BJ (cell line): Measurements from ENCODE around the gene SLC6A12. TPM values are rescaled to one million over a fixed set of nuclear protein-coding genes. Genes with fewer than 3 reads are reported as not detected.

Source experiments
- CTCF ChIA-PET: fragments of 350-600 bp; formaldehyde crosslinking; extraction: SDS; loops from one replicate; lab custom pipeline; 2021; ENCODE audit warnings: antibody characterized with exemption, inconsistent platforms; lab: Yijun Ruan, JAX
- POLR2A ChIA-PET: fragments of 300-600 bp; sonication (Branson Sonifier 250); formaldehyde crosslinking; extraction: SDS; loops from one replicate; lab custom pipeline; 2021; ENCODE audit warnings: antibody characterized with exemption; lab: Charles Lee
- DNase-seq: peaks from one replicate; pipeline ENCODE4 v3.0.0-alpha.2; 2011; ENCODE audit warnings: low read depth
- H3K27me3 ChIP-seq: 2 replicates; pipeline ENCODE4 v1.6.0; 2011; ENCODE audit warnings: low read length; ENCODE audit not compliant: control insufficient read depth, insufficient read depth
- H3K36me3 ChIP-seq: 2 replicates; pipeline ENCODE4 v1.5.1; 2011; ENCODE audit warnings: low read length; ENCODE audit not compliant: control insufficient read depth, insufficient read depth
- H3K4me3 ChIP-seq: 2 replicates; pipeline ENCODE4 v1.5.1; 2011; ENCODE audit warnings: low read depth, mild to moderate bottlenecking, control low read depth, low read length
- polyA plus RNA-seq: library from polyadenylated mRNA; depleted of rRNA; stranded (reverse); fragments of >200 nt; gene quantifications from 2 replicates; pipeline ENCODE4 v1.2.3, GENCODE V29; 2011
- TF ChIP-seq, protein P1 (sequence below): IDR thresholded peaks from 2 replicates; pipeline ENCODE4 v1.5.1; 2011; ENCODE audit warnings: low read depth, mild to moderate bottlenecking, control low read depth, inconsistent platforms, low read length, moderate library complexity; ENCODE audit not compliant: insufficient read depth

The SLC6A12 gene
- polyA plus RNA-seq, 1 experiment, result not detected

DNA sequence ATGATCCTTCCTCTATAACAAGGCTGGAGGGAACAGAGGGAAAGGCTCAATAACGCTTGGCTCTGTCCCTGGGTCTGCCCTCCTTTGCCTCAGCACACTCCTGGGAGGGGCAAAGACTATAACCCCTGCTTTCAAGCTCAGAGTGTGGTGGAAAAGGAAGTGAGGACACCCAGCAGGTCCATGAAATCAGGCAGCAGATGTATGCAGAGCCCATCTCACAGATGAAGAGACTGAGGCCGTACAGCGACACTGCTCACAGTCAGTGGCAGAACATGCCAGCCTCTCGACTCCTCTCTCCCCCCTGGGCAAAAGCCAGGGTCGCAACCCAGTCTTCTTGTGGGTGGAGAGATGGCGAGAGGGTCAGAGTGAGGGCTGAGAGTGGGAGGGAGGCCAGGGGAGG is 39.8 kb downstream of the SLC6A12 start:
- TF ChIP-seq, protein P1, sequence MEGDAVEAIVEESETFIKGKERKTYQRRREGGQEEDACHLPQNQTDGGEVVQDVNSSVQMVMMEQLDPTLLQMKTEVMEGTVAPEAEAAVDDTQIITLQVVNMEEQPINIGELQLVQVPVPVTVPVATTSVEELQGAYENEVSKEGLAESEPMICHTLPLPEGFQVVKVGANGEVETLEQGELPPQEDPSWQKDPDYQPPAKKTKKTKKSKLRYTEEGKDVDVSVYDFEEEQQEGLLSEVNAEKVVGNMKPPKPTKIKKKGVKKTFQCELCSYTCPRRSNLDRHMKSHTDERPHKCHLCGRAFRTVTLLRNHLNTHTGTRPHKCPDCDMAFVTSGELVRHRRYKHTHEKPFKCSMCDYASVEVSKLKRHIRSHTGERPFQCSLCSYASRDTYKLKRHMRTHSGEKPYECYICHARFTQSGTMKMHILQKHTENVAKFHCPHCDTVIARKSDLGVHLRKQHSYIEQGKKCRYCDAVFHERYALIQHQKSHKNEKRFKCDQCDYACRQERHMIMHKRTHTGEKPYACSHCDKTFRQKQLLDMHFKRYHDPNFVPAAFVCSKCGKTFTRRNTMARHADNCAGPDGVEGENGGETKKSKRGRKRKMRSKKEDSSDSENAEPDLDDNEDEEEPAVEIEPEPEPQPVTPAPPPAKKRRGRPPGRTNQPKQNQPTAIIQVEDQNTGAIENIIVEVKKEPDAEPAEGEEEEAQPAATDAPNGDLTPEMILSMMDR, result no peak
- DNase-seq, result no peak
- POLR2A ChIA-PET, result no interaction called here

DNA sequence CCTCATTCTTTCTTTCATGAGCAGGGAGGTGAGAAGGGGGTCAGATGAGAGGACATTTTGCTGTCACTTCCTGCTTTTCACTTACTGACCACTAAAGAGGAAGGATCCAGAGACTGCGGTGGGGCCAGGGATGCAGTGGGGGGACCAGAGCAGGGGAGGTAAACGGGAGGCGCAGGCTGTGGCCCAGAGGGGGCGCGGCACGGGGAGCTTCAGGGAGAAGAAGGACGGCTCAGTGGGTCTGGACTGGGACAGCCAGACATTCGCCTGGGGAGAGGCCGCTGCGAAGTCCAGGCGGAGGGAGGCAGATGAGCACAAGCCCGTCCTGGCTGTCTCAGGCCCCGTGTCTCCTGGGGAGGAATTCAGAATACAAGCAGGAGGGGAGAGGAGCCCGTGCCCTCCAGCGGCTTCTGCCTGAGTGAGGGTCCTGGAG is 41.2 kb downstream of the SLC6A12 start:
- CTCF ChIA-PET, result interaction anchor here (0.9 to 1.5 kb wide), 2 partner anchors 17 to 20 kb away, joined by 3 to 5 read pairs; no protein-coding TSS in a partner anchor
- TF ChIP-seq, protein P1, result no peak
- DNase-seq, result no peak
- Histone ChIP-seq H3K27me3 (peaks cover 7% of the 10 kb centered on the region), H3K36me3 (no peaks in the 10 kb centered on the region), H3K4me3 (no peak overlapping the region)
- POLR2A ChIA-PET, result no interaction called here

More for the DNA sequence above, 39.8 kb downstream of the SLC6A12 start:
- CTCF ChIA-PET, result no interaction called here
- Histone ChIP-seq H3K27me3 (peaks cover 5% of the 10 kb centered on the region), H3K4me3 (no peak overlapping the region), H3K36me3 (no peaks in the 10 kb centered on the region)

DNA sequence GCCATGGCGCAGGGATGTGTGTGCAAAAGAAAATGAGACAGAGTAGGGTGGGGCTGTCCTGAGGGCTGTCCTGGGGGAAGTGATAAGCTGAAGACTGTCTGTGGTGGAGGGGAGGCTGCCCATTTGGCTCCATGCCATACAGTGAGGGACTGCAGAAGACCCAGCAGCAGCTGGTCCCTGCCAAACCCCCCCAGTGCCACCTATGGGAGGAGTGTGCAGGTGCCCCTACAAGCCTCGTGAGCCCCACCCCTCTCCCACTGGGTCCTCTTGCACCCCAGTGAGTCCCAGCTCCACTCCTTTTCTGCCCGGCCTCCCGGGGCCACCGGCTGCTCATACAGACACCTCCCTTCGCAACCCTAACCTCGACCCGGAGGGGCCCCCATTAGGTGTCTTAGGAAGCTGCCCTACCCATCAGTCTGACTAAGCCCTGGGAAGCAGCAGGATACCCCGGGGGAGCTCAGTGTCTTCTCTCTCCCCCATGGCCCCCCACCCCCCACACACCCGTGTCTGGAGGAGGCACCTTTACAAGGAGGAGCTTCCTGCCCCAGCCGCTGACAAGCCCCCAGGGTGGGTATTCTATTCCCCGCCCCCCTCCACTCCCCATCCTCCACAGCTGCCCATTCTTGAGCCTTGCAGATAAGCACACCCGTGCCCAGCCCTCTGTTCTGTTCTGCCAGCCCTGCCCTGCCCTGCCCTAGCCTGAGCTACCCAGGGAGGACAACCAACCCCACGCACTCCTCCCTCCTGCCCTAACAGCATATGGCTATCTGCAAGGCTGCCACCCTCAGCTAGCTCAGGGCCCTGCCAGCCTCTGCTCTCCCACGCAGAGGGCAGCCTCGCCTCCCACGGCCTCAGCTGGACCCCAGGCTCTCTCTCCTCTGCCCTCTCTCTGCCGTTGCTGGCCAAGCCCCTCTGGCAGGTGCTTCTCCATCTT is 41.9 kb downstream of the SLC6A12 start:
- POLR2A ChIA-PET, result no interaction called here
- no peak overlapping the region for H3K4me3 ChIP-seq
- TF ChIP-seq, protein P1, result no peak
- H3K27me3 ChIP-seq, result peaks cover 9% of the 10 kb centered on the region
- DNase-seq, result no peak
- CTCF ChIA-PET, result interaction anchor here (0.9 to 1.5 kb wide), 3 partner anchors 17 to 27 kb away, joined by 3 to 5 read pairs (median 3); no protein-coding TSS in a partner anchor
- H3K36me3 ChIP-seq, result no peaks in the 10 kb centered on the region

DNA sequence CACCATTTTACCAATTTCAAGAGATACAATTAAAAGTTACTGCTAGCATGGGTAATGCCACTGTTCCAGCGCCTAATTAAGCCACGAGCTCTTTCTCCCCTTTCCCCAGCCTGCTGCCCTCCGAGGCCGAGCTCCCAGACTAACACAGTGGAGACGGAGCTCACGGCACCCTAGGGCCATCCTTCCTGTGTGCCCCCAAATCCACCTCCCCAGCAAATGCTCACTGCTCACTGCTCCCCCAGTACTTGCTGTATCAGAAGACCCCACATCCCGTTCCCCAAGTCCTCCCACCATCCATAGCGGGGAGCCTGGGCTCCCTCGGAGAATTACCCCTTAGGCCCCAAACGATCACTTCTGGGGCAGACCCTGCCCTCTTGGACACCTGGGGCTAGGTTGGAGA is 42.7 kb downstream of the SLC6A12 start:
- CTCF ChIA-PET, result interaction anchor here (1.5 kb wide), 1 partner anchor 18 kb away, joined by 5 read pairs; no protein-coding TSS in a partner anchor
- H3K27me3 ChIP-seq, result peaks cover 9% of the 10 kb centered on the region
- no peaks in the 10 kb centered on the region for H3K36me3 ChIP-seq
- no peak overlapping the region for H3K4me3 ChIP-seq
- TF ChIP-seq, protein P1, result no peak
- DNase-seq, result no peak
- POLR2A ChIA-PET, result no interaction called here
